GM12878 (cell line): Measurements from ENCODE around the gene SORCS1. TPM values are rescaled to one million over a fixed set of nuclear protein-coding genes. Genes with fewer than 3 reads are reported as not detected.

Experiments used
- ATAC-seq: fragments of 200-7000 bp; cut with Tn5 transposase; 3 replicates; pipeline ENCODE4 v1.9.1; 2020; ENCODE audit warnings: mild to moderate bottlenecking, moderate library complexity
- BruUV-seq: library from RNA; stranded (reverse); fragments of 400-500 nt; replicated peaks from 2 replicates; lab custom pipeline; 2021; lab: Mats Ljungman, UMichigan
- CTCF ChIA-PET: fragments of 300-600 bp; sonication (Branson Sonifier 250); formaldehyde crosslinking; extraction: SDS; loops from one replicate; lab custom pipeline; 2021; ENCODE audit warnings: inconsistent platforms; lab: Yijun Ruan, JAX
- POLR2A ChIA-PET: fragments of 350-600 bp; formaldehyde crosslinking; extraction: SDS; loops from one replicate; lab custom pipeline; 2021; ENCODE audit warnings: inconsistent platforms; lab: Charles Lee
- RAD21 ChIA-PET: fragments of 300-600 bp; sonication (Branson Sonifier 250); formaldehyde crosslinking; loops from one replicate; lab custom pipeline; 2023; ENCODE audit warnings: antibody characterized with exemption; ENCODE audit not compliant: unreplicated experiment; lab: Charles Lee
- SMC1A ChIA-PET: fragments of 300-600 bp; sonication (Branson Sonifier 250); formaldehyde crosslinking; loops from one replicate; lab custom pipeline; 2023; ENCODE audit not compliant: unreplicated experiment, uncharacterized antibody; lab: Charles Lee
- DNase-seq: peaks from one replicate; pipeline ENCODE4 v3.0.0-alpha.2; 2011; ENCODE audit warnings: low read depth, low spot score
- FAIRE-seq: peaks from 3 replicates; lab custom pipeline; 2011; peaks lifted over from hg19 to GRCh38; lab: Jason Lieb, UNC
- H2AFZ ChIP-seq: 2 replicates; pipeline ENCODE4 v1.6.0; 2011; ENCODE audit warnings: low read depth, low read length, control low read depth; ENCODE audit not compliant: control insufficient read depth
- H3K27ac ChIP-seq: 2 replicates; pipeline ENCODE4 v1.5.1; 2011; ENCODE audit warnings: control low read depth; ENCODE audit not compliant: control insufficient read depth, insufficient read depth
- H3K27me3 ChIP-seq, 2 experiments: replicated peaks in 1 of 2; 2 replicates each; pipeline versions ENCODE4 v1.6.0 to v1.6.1; 2011; ENCODE audit warnings: low read length in 1 of 2; ENCODE audit not compliant: control insufficient read depth in 2 of 2, insufficient read depth in 2 of 2
- H3K36me3 ChIP-seq, 2 experiments: 2 replicates each; pipeline ENCODE4 v1.5.1; 2011; ENCODE audit warnings: low read length in 1 of 2; ENCODE audit not compliant: control insufficient read depth in 2 of 2, insufficient read depth in 2 of 2
- H3K4me1 ChIP-seq: 2 replicates; pipeline ENCODE4 v1.6.1; 2011; ENCODE audit warnings: mild to moderate bottlenecking, low read length, moderate library complexity, mixed read lengths; ENCODE audit not compliant: control insufficient read depth, insufficient read depth
- H3K4me2 ChIP-seq: 2 replicates; pipeline ENCODE4 v1.6.0; 2011; ENCODE audit warnings: control low read depth; ENCODE audit not compliant: control insufficient read depth, insufficient read depth
- H3K4me3 ChIP-seq: fragments of 200-600 bp; sonication (generic); 2 replicates; pipeline ENCODE4 v1.5.1; 2016
- H3K79me2 ChIP-seq: 2 replicates; pipeline ENCODE4 v1.6.0; 2011; ENCODE audit warnings: low read length; ENCODE audit not compliant: control insufficient read depth, insufficient read depth
- H3K9ac ChIP-seq: 2 replicates; pipeline ENCODE4 v1.8.0; 2011; ENCODE audit warnings: low read length, control low read depth, mixed read lengths; ENCODE audit not compliant: control insufficient read depth, insufficient read depth
- H3K9me3 ChIP-seq: replicated peaks from 3 replicates; pipeline ENCODE4 v1.5.1; 2011; ENCODE audit warnings: mild to moderate bottlenecking, low read length; ENCODE audit not compliant: control insufficient read depth, insufficient read depth
- H4K20me1 ChIP-seq: 2 replicates; pipeline ENCODE4 v1.6.0; 2011; ENCODE audit not compliant: control insufficient read depth, insufficient read depth
- ATF7 ChIP-seq: fragments of 450-650 bp; IDR thresholded peaks from 2 replicates; pipeline ENCODE4 v1.6.1; 2016; ENCODE audit warnings: low read depth, mild to moderate bottlenecking
- BCL11A ChIP-seq: IDR thresholded peaks from 2 replicates; pipeline ENCODE4 v1.6.1; 2011; ENCODE audit warnings: low read depth, low read length
- CEBPB ChIP-seq, 2 experiments: fragments of 150-350 bp in 1 of 2; IDR thresholded peaks; 2 replicates each; pipeline ENCODE4 v1.6.1; 2012 to 2014; ENCODE audit warnings: low read depth in 2 of 2, low read length in 2 of 2, borderline replicate concordance in 1 of 2, inconsistent platforms in 1 of 2
- EED ChIP-seq: sonication (generic); IDR thresholded peaks from 2 replicates; pipeline ENCODE4 v1.6.1; 2016; ENCODE audit warnings: antibody characterized with exemption, low read depth
- ETV6 ChIP-seq, 2 experiments: fragments of 450-650 bp in 1 of 2; IDR thresholded peaks in 1 of 2; conservative IDR thresholded peaks in 1 of 2; 2 replicates each; pipeline ENCODE4 v1.6.1; 2014; ENCODE audit warnings: antibody characterized with exemption in 1 of 2, borderline replicate concordance in 1 of 2, low read depth in 1 of 2, mild to moderate bottlenecking in 1 of 2, moderate library complexity in 1 of 2
- IKZF2 ChIP-seq, 2 experiments: fragments of 450-650 bp; IDR thresholded peaks; 2 replicates each; pipeline ENCODE4 v1.6.1; 2017; ENCODE audit warnings: mild to moderate bottlenecking in 2 of 2, moderate library complexity in 2 of 2
- NFYA ChIP-seq: IDR thresholded peaks from 2 replicates; pipeline ENCODE4 v1.6.1; 2011; ENCODE audit warnings: low read depth, mild to moderate bottlenecking, low read length, improper control_type of control experiment, borderline replicate concordance
- NFYB ChIP-seq: IDR thresholded peaks from 2 replicates; pipeline ENCODE4 v1.6.1; 2011; ENCODE audit warnings: low read depth, mild to moderate bottlenecking, low read length, improper control_type of control experiment, moderate library complexity; ENCODE audit not compliant: insufficient read depth
- POLR2AphosphoS5 ChIP-seq: IDR thresholded peaks from 2 replicates; pipeline ENCODE4 v1.6.1; 2011; ENCODE audit warnings: mild to moderate bottlenecking, low read length, inconsistent platforms
- RCOR1 ChIP-seq: conservative IDR thresholded peaks from 2 replicates; pipeline ENCODE4 v1.6.1; 2012; ENCODE audit warnings: low read depth, low read length, improper control_type of control experiment
- SRF ChIP-seq, 2 experiments: IDR thresholded peaks; 2 replicates each; pipeline ENCODE4 v1.6.1; 2011; ENCODE audit warnings: low read depth in 2 of 2, low read length in 2 of 2, mild to moderate bottlenecking in 1 of 2, moderate library complexity in 1 of 2
- TCF12 ChIP-seq: IDR thresholded peaks from 2 replicates; pipeline ENCODE4 v1.6.1; 2011; ENCODE audit warnings: low read depth, mild to moderate bottlenecking, low read length
- YY1 ChIP-seq: IDR thresholded peaks from 2 replicates; pipeline ENCODE4 v1.6.1; 2011; ENCODE audit warnings: low read depth, mild to moderate bottlenecking, low read length
- ZNF217 ChIP-seq: fragments of 450-650 bp; IDR thresholded peaks from 2 replicates; pipeline ENCODE4 v1.6.1; 2017; ENCODE audit warnings: antibody characterized with exemption, mild to moderate bottlenecking
- WGBS: methylation state at CpG from one replicate; pipeline ENCODE4 v1.1.6; 2016; ENCODE audit warnings: low lambda C conversion rate; ENCODE audit not compliant: insufficient replicate concordance, insufficient coverage; ENCODE audit errors: missing lambda C conversion rate; 5-methylcytosine and 5-hydroxymethylcytosine counted together
- in situ Hi-C: fragments of 300-500 bp; cut with MboI; formaldehyde crosslinking; loops from 9 replicates; pipeline ENCODE4 v1.14.3; 2018; ENCODE audit warnings: mixed read lengths
- intact Hi-C: fragments of 100-400 bp; cut with micrococcal nuclease; formaldehyde crosslinking; loops from one replicate; pipeline ENCODE4 v1.14.2; 2022; ENCODE audit not compliant: unreplicated experiment
- polyA plus RNA-seq, 11 experiments: library from polyadenylated mRNA; depleted of rRNA in 4 of 11; unstranded in 6 of 11; stranded (reverse) in 5 of 11; fragments of >200 nt; fragmentation: Nextera tagmentation in 4 of 11; fragmentation: Illumina TruSeq in 1 of 11; extraction: Ambion mirVana in 4 of 11; extraction: Trizol in 1 of 11; gene quantifications; 1 replicate in 1 of 11; 2 replicates in 10 of 11; pipeline versions ENCODE4 v1.2.1 to v1.2.3, GENCODE V29; 2011 to 2016; ENCODE audit warnings: inconsistent platforms in 2 of 11, missing spikeins in 2 of 11, low read depth in 1 of 11
- total RNA-seq, 4 experiments: library from RNA; depleted of rRNA in 3 of 4; stranded (reverse); fragments of >200 nt in 3 of 4; fragmentation: Illumina TruSeq in 1 of 4; extraction: Trizol in 1 of 4; gene quantifications; 2 replicates each; pipeline versions ENCODE4 v1.2.1 to v1.2.3, GENCODE V29; 2013 to 2021
- TF ChIP-seq, protein P1 (sequence below): fragments of 450-650 bp; IDR thresholded peaks from 2 replicates; pipeline ENCODE4 v1.6.1; 2016; ENCODE audit warnings: mild to moderate bottlenecking, moderate library complexity, borderline replicate concordance

SORCS1 gene
- total and polyA plus RNA-seq, 10 of the 15 experiments (the other 5 are each of a cell fraction or from before 2014, with no cell fraction given) = 0.02 to 9.6 (median 0.06) TPM; not detected in 3

DNA sequence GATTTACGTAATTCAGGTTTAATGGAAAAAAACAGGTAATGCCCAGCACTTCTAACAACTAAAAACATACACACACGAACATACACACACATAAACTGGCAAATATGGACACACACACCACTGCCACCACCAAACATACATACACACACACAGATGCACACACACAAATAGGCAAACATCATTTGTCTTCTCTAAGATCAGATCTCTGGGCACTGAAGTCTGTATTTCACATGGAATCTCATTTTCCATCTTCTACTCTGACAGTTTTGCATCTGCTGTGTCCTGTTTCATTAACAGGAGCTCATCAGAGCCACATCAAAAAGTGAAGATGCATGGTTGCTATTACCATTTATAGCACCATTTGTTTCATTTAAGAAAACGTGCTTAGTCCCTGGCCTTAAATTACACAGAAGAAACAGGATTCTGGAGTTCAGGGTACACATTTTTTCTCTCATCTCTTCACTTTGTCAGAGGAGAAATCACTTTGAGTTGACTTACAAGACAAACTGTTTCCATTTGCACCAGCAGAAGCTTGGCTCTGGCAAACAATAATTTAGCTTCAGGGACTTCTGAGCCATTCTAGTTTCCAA is 165.3 kb downstream of the SORCS1 start:
- CTCF ChIA-PET = no interaction called here
- 13% methylated on average over 3 of the region's 3 CpGs for WGBS
- no peak for ATAC-seq

DNA sequence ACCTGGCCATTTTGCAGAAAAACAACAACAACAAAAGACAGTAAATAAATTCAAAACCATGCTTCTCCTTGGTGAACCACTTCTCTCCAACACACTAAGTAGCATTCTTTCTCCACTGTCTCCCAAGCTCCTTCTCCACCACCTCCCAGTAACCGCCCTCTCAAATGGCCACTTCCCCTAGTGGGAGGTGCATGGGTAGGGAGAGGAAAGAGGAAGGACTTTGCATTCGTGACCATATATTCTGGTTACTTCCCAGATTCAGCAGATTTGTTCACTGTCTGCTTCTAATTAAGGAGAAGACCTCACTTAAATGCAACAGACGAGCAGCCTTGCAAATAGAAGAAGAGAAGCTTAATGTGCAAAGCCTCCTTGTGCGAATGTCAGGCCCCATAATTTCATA is 166.8 kb downstream of the SORCS1 start:
- ATAC-seq = no peak
- Histone ChIP-seq H4K20me1 (no peaks in the 10 kb centered on the region), H3K9ac (no peak overlapping the region), H3K4me1 (no peaks in the 10 kb centered on the region), H3K27ac (no peak overlapping the region), H3K4me2 (no peak overlapping the region), H3K79me2 (no peaks in the 10 kb centered on the region), H2AFZ (no peak overlapping the region; the same call in 1 of the 2 replicates), H3K27me3 (no peaks in the 10 kb centered on the region), H3K9me3 (no peaks in the 10 kb centered on the region), H3K36me3 (no peaks in the 10 kb centered on the region), H3K4me3 (no peak overlapping the region)
- WGBS = 13% methylated on average over 4 of the region's 4 CpGs
- RAD21 ChIA-PET = interaction anchor here (0.7 kb wide), 1 partner anchor 135 kb away, joined by 3 read pairs; no protein-coding TSS in a partner anchor
- SMC1A ChIA-PET = interaction anchor here (1.2 to 1.9 kb wide), 6 partner anchors 11 to 62 kb away, joined by 3 to 6 read pairs (median 4); no protein-coding TSS in a partner anchor
- POLR2A ChIA-PET = no interaction called here
- no peak for FAIRE-seq
- BruUV-seq = no TSS peak
- in situ Hi-C loops (no loop called here), intact Hi-C loops (no loop called here)
- no peak for DNase-seq
- CTCF ChIA-PET = interaction anchor here (0.7 to 2.2 kb wide), 2 partner anchors 15 to 133 kb away, joined by 3 to 4 read pairs; no protein-coding TSS in a partner anchor
- TF ChIP-seq, protein P1, sequence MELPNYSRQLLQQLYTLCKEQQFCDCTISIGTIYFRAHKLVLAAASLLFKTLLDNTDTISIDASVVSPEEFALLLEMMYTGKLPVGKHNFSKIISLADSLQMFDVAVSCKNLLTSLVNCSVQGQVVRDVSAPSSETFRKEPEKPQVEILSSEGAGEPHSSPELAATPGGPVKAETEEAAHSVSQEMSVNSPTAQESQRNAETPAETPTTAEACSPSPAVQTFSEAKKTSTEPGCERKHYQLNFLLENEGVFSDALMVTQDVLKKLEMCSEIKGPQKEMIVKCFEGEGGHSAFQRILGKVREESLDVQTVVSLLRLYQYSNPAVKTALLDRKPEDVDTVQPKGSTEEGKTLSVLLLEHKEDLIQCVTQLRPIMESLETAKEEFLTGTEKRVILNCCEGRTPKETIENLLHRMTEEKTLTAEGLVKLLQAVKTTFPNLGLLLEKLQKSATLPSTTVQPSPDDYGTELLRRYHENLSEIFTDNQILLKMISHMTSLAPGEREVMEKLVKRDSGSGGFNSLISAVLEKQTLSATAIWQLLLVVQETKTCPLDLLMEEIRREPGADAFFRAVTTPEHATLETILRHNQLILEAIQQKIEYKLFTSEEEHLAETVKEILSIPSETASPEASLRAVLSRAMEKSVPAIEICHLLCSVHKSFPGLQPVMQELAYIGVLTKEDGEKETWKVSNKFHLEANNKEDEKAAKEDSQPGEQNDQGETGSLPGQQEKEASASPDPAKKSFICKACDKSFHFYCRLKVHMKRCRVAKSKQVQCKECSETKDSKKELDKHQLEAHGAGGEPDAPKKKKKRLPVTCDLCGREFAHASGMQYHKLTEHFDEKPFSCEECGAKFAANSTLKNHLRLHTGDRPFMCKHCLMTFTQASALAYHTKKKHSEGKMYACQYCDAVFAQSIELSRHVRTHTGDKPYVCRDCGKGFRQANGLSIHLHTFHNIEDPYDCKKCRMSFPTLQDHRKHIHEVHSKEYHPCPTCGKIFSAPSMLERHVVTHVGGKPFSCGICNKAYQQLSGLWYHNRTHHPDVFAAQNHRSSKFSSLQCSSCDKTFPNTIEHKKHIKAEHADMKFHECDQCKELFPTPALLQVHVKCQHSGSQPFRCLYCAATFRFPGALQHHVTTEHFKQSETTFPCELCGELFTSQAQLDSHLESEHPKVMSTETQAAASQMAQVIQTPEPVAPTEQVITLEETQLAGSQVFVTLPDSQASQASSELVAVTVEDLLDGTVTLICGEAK = no peak
- TF ChIP-seq POLR2AphosphoS5 (no peak), EED (no peak), BCL11A (no peak), CEBPB (IDR thresholded peaks at IDR 0.05; ENCODE audit: borderline replicate concordance in 1 of 2, low read depth in 2 of 2, low read length in 2 of 2) (no peak), SRF (IDR thresholded peaks at IDR 0.05; ENCODE audit: low read depth in 2 of 2, low read length in 2 of 2) (no peak)

More for the DNA sequence above, 165.3 kb downstream of the SORCS1 start:
- H3K36me3 ChIP-seq = no peaks in the 10 kb centered on the region
- H3K4me1 ChIP-seq = no peaks in the 10 kb centered on the region
- RAD21 ChIA-PET = no interaction called here
- no peak overlapping the region for H2AFZ ChIP-seq
- H3K79me2 ChIP-seq = no peaks in the 10 kb centered on the region
- no peaks in the 10 kb centered on the region; the same call in 2 of the 3 replicates for H3K9me3 ChIP-seq
- no TSS peak for BruUV-seq
- no peak for TF ChIP-seq RCOR1
- no peak for TF ChIP-seq ATF7
- no peak for TF ChIP-seq NFYA
- TF ChIP-seq ETV6 (conservative IDR thresholded peaks at IDR 0.05 in 1 of 2, IDR thresholded peaks at IDR 0.05 in 1 of 2; ENCODE audit: borderline replicate concordance in 1 of 2, low read depth in 1 of 2) = no peak
- TF ChIP-seq YY1 = no peak
- no peak for TF ChIP-seq NFYB
- no peak for TF ChIP-seq TCF12
- TF ChIP-seq ZNF217 = no peak
- no peak for TF ChIP-seq IKZF2 (IDR thresholded peaks at IDR 0.05)
- H3K4me2 ChIP-seq = no peak overlapping the region
- no peak overlapping the region for H3K9ac ChIP-seq
- H4K20me1 ChIP-seq = no peaks in the 10 kb centered on the region
- POLR2A ChIA-PET = no interaction called here
- intact Hi-C loops (no loop called here), in situ Hi-C loops (no loop called here)
- DNase-seq (no peak), FAIRE-seq (no peak)
- SMC1A ChIA-PET = interaction anchor here (1.2 to 1.9 kb wide), 4 partner anchors 9 to 78 kb away, joined by 3 to 6 read pairs (median 4); no protein-coding TSS in a partner anchor
- H3K27me3 ChIP-seq = no peaks in the 10 kb centered on the region
- H3K27ac ChIP-seq = no peak overlapping the region
- no peak overlapping the region for H3K4me3 ChIP-seq
